SKM-1 (cell line): Measurements from ENCODE around the gene G6PD.

Source experiments
- DNase-seq: peaks from one replicate; lab custom pipeline; 2025; ENCODE audit not compliant: unreplicated experiment; lab: John Stamatoyannopoulos, UW

G6PD gene

DNA sequence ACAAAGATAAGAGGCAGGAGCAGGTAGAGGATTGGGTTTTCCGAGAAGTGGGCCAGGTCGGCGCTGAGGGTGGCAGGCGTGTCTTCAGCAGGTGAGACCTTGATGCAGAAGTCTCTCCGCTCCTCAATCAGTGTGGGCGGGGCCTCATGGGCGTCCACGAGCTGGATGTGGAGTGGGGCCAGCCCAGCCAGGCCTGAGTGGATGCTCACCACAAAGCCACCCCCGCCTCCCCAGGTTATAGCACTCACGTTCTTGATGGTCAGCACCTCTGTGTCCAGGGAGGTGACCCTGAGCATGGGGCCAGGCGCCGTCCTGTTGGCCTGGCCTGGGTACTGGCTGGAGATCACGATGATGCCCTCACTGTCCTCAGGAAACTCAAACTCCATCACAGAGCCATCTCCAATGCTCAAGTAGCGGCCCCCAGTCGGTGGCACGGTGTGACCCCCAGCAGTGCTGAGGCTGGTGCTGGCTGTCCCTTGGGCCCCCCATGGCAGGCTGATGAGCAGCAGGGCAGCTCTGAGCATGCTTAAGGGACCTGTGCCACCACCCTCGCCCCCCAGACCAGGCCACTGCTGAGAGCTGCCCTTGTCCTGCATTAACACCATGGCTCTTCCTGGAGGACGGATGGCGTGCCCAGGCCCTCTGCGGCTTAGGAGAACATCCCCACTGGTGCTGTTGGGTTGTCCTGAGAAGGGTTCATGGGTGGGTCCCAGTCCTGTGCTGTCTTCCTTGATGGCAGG lies 58.1 kb downstream of the G6PD start:
- no peak for DNase-seq

DNA sequence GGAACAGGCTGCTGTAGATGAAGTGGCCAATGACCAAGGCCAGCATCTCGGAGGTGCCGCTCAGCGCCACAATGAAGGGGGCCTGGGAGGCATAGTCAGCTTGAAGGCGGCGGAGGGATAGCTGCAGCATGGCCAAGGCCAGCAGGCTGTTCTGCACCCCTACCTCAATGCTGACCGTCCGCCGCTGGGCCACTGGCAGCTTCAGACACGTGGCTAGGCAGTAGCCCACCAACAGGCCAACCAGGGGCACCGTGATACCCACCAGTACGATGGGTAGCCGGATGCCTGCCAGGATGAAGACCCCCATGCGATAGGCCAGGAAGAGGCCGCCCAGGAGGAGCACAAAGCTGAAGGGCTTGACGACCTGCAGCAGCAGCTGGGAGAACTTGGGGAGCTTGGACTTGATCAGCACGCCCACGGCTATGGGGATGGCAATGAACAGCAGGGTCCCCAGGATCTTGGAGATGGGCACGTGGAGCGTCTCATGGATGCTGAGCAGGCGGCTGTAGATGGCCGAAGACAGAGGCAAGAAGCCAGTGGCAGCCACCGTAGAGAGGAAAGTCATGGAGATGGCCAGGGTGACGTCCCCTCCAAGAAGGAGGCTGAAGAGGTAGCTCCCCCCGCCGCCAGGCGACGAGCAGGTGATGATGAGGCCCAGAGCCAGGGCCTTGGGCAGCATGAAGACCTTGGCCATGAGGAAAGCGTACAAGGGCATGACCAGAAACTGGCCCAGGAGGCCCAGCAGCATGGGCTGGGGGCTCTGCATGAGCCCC lies 58.9 kb downstream of the G6PD start:
- DNase-seq: no peak

DNA sequence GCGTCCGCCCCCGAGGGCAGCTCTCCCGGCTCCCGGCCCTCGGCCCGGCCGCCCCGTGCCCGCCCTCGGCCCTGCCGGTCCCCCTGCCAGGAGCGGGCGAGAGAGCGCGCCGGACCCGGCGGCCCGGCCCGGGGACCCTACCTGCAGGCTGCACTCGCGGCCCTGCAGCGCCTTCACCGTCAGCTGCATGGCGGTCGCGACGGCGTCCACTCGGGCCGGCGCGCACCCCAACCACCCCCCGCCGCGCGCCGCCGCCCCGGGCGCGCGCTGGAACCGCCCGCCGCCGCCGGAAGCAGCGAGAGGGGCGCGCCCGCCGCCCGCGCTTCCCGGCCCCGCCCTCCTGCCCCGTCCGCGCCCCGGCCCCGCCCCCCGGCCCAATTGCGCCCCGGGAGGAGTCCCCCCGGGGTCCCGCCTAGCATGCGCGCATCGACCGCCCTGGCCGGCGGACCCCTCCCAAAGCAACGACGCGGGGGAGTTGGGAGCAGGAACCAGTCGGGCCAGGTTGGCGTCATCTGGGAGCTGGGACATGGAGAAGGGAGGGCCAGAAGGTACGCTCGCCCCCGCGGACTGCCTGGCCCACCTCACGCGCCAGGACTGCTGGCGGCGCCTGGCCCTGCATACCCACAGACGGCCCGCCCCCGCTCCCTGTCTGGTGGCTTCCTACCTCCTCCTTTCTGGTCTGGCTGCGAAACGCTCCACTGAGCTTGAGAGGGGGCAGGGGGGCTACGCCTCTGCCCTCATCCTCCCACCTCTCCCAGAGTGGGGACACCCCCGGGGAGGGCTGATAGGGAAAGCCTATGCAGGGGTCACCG lies 60.0 kb downstream of the G6PD start, which contains the start of gene UBL4A:
UBL4A (minus strand) TSS at position 220 of the 812 bp plus-strand sequence; CDS start at position 189, 31 bp downstream.
- DNase-seq: no peak

DNA sequence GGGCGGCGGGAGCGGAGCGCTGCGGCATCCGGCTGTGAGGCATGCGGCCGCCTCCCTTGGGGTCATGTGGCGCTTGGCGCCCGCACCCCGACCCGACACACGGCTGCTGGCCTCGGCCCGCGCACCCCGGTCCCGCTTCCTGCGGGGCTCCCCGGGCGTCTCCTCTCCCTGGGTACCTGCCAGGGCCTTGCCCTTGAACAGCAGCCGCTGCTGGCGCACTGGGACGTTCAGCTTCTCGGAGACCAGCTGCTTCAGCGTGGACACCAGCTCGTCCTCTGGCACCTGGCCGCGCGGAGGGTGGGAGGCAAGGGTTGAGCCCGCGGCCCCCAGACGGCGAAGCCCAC lies 60.6 kb downstream of the G6PD start:
- DNase-seq: no peak

DNA sequence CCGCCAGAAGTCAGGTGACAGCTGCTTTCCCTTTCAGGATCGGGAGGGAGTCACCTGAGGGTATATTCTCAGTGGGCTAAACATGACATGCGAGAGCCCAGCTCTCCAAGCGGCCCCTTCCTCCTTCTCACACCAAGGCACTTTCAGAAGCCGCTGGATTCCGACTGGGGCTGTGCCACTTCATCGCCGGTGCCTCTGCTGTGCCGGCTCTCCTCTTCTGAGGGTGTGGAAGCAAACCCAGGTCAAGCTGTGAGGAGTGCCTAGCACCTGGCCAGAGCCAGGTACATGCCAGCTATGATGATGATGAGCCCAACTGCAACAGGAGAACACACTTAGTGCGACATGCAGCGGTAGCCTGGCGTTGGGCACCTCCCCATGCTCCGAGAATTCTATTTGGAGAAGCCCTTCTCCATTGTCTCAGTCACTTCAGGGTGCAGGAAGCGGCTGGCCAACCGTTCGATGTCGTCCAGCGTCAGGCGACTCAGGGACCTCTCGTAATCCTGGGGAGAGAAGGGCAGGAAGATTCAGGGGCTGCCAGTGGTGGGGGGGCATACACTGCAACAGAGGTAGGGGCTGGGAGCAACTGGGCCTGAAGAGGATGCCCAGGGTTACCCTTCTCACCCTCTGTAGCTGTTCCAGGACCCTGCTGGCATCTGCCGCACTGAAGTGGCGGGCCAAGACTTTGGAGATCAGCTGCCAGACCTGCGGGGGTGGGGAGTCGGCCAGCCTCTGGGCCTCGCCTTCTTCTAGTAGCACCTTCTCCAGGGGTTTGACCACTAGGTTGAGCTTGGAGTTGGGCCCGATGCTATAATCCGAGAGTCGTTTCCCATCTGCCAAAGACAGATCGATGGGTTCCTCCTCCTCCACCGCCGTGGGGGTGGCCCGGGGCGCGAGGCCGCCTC lies 61.2 kb downstream of the G6PD start:
- no peak for DNase-seq

DNA sequence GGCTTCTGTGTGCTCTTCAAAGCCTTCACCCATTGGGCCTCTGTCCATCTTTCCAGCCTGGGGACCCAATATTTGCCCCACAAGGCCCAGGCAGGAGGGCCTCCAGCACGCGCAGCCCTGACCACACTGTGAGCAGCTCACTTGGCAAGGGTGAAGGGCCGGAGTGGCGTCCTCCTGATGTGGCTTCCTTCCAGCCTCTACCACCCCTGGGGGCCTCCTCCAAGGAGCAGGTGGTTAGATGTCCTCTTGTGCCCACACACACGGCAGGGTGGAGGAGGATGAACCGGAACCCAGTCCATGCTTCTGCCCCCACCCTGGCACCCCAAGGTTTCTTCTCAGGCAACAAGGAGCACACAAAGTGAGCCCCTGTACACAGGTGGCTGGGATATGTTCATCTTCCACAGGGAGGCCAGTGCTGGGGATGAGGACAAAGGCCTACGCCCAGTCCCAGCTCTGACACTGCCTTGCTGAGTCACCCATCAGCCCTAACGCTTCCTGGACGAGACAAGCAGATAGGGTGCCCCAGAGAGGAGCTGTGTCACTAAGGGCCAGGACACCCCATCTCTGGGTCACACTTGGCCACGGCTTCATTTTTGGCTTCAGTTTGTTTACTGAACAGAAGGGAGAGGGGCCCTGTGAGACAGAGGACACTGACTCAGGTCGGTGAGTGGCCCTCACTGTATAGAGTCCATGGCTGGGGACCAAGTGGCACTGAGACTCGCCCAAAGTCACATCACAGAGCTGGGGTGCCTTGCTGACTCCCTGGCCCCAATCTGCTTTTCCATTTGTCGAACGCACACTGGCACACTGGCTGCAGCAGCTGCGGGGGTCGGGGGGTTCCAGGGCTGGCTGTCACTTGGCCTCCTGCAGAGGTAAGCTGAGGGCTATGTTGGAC lies 62.1 kb downstream of the G6PD start:
- no peak for DNase-seq

DNA sequence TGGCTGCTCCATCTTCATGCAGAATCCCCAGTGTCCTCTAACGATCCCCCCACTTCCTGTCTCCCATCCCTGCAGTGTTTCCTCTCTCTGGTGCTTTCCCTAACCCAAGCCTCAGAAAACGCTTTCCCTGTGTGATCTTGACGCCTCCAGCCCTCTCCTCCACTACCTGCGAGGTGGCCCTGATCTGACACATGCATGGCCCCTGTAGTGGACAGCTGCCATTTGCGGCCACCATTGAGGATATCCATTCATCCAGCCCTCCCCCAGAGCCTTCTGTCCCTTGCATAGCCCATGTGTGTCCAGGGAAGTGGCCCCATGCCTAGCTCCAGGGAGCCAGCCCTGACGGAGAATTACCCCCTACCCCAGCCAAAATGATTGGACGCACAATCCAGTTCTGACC lies 63.3 kb downstream of the G6PD start:
- DNase-seq: no peak

DNA sequence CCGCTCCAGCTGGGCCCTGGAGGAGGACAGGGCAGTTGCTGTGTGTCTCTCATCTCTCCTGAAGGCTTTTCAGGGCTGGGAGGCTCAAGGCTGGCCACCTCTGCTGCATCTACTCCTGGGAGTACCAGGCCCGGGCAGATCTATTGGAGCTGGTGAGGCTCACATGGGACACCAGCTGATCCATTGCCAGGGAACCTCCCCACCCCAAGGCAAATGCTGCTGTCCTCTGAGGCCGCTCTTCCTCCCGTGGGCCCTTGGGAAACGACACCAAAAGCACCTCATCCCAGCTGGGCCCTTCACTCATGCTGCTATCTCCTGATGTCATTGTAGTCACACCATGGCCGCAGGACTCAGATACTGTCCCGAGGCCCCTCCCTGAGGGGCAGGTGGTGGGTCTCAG lies 63.9 kb downstream of the G6PD start:
- DNase-seq: no peak

DNA sequence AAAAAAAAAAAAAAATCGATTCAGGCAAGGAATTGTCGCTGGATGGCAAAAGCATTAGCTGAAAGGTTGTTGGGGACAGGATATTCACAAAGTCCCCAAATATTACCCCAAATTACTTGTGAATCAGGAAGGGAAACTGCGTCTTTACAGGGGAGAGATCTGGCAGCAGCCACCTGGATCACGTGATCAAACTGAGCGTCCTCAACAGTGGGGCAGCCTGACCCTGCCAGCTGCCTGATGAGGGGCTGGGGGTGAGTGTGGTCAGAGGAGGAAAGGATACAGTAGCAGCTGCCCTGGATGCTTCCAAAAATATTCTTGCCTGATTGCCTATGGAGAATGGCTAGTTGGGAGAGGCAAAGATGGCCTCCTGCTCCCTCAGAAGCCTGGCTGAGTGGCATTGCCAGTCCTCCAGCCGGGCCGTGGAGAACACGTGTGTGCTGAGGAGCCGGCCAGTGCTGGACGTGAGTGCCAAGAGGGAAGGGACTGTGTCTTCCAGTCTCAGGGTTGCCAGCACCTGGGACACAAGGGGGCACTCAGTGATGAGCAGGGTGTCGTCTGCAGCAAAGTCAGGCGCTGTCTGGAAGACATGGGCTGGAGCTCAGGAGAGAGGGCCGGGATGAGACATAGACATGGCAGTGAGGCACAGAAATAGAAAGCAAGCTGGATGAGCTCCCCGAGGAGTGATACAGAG lies 64.6 kb downstream of the G6PD start:
- no peak for DNase-seq
